RPMI7951 (cell line): Measurements from ENCODE around the gene ANKRD37. TPM values are rescaled to one million over a fixed set of nuclear protein-coding genes. Genes with fewer than 3 reads are reported as not detected.
"Not testable (repeated sequence)": the region's sequence is repeated elsewhere in the genome, so short reads cannot be mapped to it uniquely, and the experiment has no call there.

Source experiments
- DNase-seq: peaks from one replicate; pipeline ENCODE4 v3.0.0-alpha.2; 2012; ENCODE audit warnings: low read depth
- total RNA-seq: library from RNA; depleted of rRNA; stranded (reverse); fragments of >200 nt; shearing (Covaris generic); gene quantifications from 2 replicates; pipeline ENCODE4 v1.2.3, GENCODE V29; 2014; rRNA removed

Gene ANKRD37
- 23.3 and 38.2 TPM in 2 replicates for total RNA-seq

GRCh38 chr4:185396724-185397385, at the start of gene ANKRD37:
TSS of gene ANKRD37 (plus strand) at chr4:185396841. CDS start at chr4:185396924, 83 bp downstream.
- DNase-seq: peak; percentile 36

GRCh38 chr4:185346975-185347601, 49.6 kb upstream of the ANKRD37 start:
- peak; percentile 35 for DNase-seq

- DNase-seq: no peak
Observed at GRCh38 chr4:185351691-185352090, 45.0 kb upstream of the ANKRD37 start.

GRCh38 chr4:185352202-185352601, 44.4 kb upstream of the ANKRD37 start:
- DNase-seq: no peak

- DNase-seq: no peak
Observed at GRCh38 chr4:185352741-185353140, 43.9 kb upstream of the ANKRD37 start.

- DNase-seq: peak; percentile 13
Observed at GRCh38 chr4:185357211-185357610, 39.4 kb upstream of the ANKRD37 start.

- DNase-seq: no peak
Observed at GRCh38 chr4:185357733-185358440, 38.8 kb upstream of the ANKRD37 start.

- DNase-seq: peak; percentile 48
Observed at GRCh38 chr4:185358514-185358913, 38.1 kb upstream of the ANKRD37 start.

- no peak for DNase-seq
Observed at GRCh38 chr4:185358959-185359358, 37.7 kb upstream of the ANKRD37 start.

- DNase-seq: peak; percentile 54
Observed at GRCh38 chr4:185359767-185360446, 36.7 kb upstream of the ANKRD37 start.

- no peak for DNase-seq
Observed at GRCh38 chr4:185361872-185362271, 34.8 kb upstream of the ANKRD37 start.

GRCh38 chr4:185362570-185362969, 34.1 kb upstream of the ANKRD37 start:
- not testable (repeated sequence) for DNase-seq

- no peak for DNase-seq
Observed at GRCh38 chr4:185363251-185363650, 33.4 kb upstream of the ANKRD37 start.

- DNase-seq: no peak
Observed at GRCh38 chr4:185364886-185365285, 31.8 kb upstream of the ANKRD37 start.

- no peak for DNase-seq
Observed at GRCh38 chr4:185369731-185370130, 26.9 kb upstream of the ANKRD37 start.

- no peak for DNase-seq
Observed at GRCh38 chr4:185370268-185370949, 26.2 kb upstream of the ANKRD37 start.

- no peak for DNase-seq
Observed at GRCh38 chr4:185371702-185372101, 24.9 kb upstream of the ANKRD37 start.

- no peak for DNase-seq
Observed at GRCh38 chr4:185374027-185374426, 22.6 kb upstream of the ANKRD37 start.

- DNase-seq: no peak
Observed at GRCh38 chr4:185374573-185374972, 22.1 kb upstream of the ANKRD37 start.

- DNase-seq: no peak
Observed at GRCh38 chr4:185378264-185378663, 18.4 kb upstream of the ANKRD37 start.
